NCI-H510A treated with DMSO at 0.1 percent for 48 hours (cell line): Measurements from ENCODE around the gene TCTN1.
"Not testable (repeated sequence)": the region's sequence is repeated elsewhere in the genome, so short reads cannot be mapped to it uniquely, and the experiment has no call there.

Experiments
- DNase-seq: peaks from one replicate; lab custom pipeline; 2025; lab: John Stamatoyannopoulos, UW

TCTN1 gene

GRCh38 chr12:110639336-110640141 is 25.6 kb downstream of the TCTN1 start:
- no peak for DNase-seq

- no peak for DNase-seq
Observed at GRCh38 chr12:110640275-110641025, 26.5 kb downstream of the TCTN1 start.

GRCh38 chr12:110641521-110641920 is 27.6 kb downstream of the TCTN1 start:
- no peak for DNase-seq

GRCh38 chr12:110647631-110648040 is 33.7 kb downstream of the TCTN1 start:
- no peak for DNase-seq

GRCh38 chr12:110649341-110649847 is 35.5 kb downstream of the TCTN1 start:
- no peak for DNase-seq

GRCh38 chr12:110654238-110654637 is 40.3 kb downstream of the TCTN1 start:
- DNase-seq = not testable (repeated sequence)

GRCh38 chr12:110656071-110656655 is 42.2 kb downstream of the TCTN1 start:
- DNase-seq = no peak

GRCh38 chr12:110657747-110658146 is 43.8 kb downstream of the TCTN1 start:
- DNase-seq = no peak

- no peak for DNase-seq
Observed at GRCh38 chr12:110658242-110658641, 44.3 kb downstream of the TCTN1 start.

GRCh38 chr12:110658878-110659277 is 44.9 kb downstream of the TCTN1 start:
- DNase-seq = no peak

- no peak for DNase-seq
Observed at GRCh38 chr12:110661337-110661972, 47.5 kb downstream of the TCTN1 start.

GRCh38 chr12:110666892-110667291 is 53.0 kb downstream of the TCTN1 start:
- DNase-seq = no peak

- DNase-seq = no peak
Observed at GRCh38 chr12:110667671-110668070, 53.7 kb downstream of the TCTN1 start.

GRCh38 chr12:110668480-110669192 is 54.7 kb downstream of the TCTN1 start:
- no peak for DNase-seq

- no peak for DNase-seq
Observed at GRCh38 chr12:110669193-110669502, 55.2 kb downstream of the TCTN1 start.

GRCh38 chr12:110670161-110670701 is 56.3 kb downstream of the TCTN1 start:
- DNase-seq = no peak

GRCh38 chr12:110676171-110676570 is 62.2 kb downstream of the TCTN1 start:
- no peak for DNase-seq

- no peak for DNase-seq
Observed at GRCh38 chr12:110677206-110677911, 63.4 kb downstream of the TCTN1 start.

GRCh38 chr12:110677982-110678381 is 64.1 kb downstream of the TCTN1 start:
- no peak for DNase-seq

- DNase-seq = no peak
Observed at GRCh38 chr12:110679201-110679600, 65.3 kb downstream of the TCTN1 start.

- no peak for DNase-seq
Observed at GRCh38 chr12:110680032-110680431, 66.1 kb downstream of the TCTN1 start.
